Stimulated activated CD8-positive, alpha-beta memory T cell treated with anti-CD3 and anti-CD28 coated beads, Interleukin-12 subunit alpha, Interleukin-12 subunit beta, amount 100 ng/mL, for 4 hours (primary cell): ENCODE results near the gene GNGT1.

ENCODE experiments used
- DNase-seq: peaks from one replicate; pipeline ENCODE4 v3.0.0-alpha.2; 2020; ENCODE audit warnings: low read depth

GNGT1 gene

DNA sequence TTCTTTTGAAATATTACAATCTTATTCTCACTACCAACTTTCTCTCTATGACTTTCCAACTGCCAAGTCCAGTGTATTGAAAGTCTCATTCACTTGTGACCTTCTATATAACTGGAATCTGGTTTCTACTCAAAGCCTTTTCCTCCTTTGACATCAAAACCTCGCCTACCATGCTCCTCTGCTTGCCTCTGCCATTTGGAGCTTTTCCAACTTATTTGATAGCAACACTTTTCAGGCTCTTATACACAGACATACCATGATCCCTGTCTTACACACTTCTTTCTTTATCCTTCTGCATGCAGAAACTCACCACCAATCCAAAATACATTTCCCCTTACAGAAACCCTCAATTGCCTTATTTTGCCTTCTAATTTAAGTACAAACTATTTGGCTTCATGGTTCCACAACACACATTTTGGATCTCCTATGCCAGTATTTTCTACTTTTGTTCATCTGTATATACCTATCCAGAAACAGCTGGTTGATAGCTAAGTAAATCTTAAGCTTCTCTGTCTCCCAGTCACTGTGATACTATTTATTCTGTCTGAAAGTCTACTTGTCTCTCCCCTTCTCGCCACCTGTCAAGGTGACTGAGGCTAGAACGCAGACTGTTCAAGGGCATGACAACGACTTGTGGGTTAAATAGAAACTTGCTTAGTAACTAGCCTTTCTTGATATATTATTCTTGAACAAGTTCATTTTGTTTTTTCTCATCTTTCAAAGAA, 37.6 kb downstream of the GNGT1 start:
- DNase-seq = no peak

- DNase-seq = no peak
Observed at GRCh38 chr7:93944673-93945072, 38.3 kb downstream of the GNGT1 start.

DNA sequence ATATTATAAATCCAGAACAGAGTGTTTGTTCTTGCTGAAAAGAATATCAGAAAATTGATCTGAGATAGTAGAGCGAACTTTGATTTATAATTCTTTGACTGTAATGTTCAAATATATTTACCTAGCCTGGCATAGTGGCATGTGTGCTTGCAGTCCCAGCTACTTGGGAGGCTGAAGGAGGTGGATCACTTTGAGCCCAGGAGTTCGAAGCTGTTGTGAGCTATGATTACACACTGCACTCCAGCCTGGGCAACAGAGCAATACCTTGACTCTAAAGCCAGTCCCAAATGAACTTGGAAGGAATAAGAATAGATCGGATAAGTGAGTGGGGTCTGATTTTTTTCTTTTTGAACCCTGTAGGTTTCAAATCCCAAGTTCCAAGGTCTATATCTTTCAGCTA, 38.7 kb downstream of the GNGT1 start:
- DNase-seq = no peak

GRCh38 chr7:93945756-93946535, 39.6 kb downstream of the GNGT1 start:
- no peak for DNase-seq

GRCh38 chr7:93948106-93948505, 41.7 kb downstream of the GNGT1 start:
- DNase-seq = no peak

- DNase-seq = no peak
Observed at GRCh38 chr7:93948873-93949272, 42.5 kb downstream of the GNGT1 start.

DNA sequence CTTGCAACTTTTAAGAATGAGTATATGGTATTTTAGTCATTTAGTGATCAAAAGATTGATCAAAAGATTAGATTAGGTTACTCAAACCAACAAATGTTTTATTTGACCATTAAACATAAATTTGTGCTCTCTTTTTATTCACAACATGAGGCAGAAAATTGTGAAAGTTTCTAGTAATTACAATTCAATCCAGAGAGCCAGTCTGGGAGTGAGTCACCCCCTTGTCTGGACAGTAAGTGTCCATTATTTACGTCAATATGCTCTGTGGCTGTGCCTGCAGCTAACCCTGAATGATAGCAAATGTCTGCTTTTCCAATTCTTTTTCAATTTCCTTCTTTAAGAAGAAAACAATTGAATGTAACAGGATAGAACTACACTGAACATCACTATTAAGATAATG, 43.1 kb downstream of the GNGT1 start:
- DNase-seq = no peak

- DNase-seq = no peak
Observed at GRCh38 chr7:93955304-93955703, 48.9 kb downstream of the GNGT1 start.

DNA sequence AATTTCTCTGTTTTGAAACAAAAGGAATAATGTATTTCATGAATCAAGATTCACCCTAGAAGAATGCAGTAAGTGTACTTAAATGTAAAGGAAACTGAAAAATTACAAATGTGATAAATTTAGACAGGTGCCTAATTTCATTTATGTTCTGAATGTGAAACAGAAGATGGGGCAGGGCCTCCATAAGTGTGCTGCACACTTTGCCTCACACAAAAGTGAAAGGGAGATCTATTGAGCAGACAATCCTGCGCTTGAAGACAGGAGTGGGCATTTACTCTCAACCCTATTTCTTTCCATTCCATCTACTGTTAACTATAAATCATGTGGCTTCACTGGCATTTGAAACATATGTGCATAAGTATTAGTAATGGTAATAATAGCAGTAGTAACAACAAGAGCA, 51.4 kb downstream of the GNGT1 start:
- no peak for DNase-seq

- no peak for DNase-seq
Observed at GRCh38 chr7:93958216-93958615, 51.8 kb downstream of the GNGT1 start.

DNA sequence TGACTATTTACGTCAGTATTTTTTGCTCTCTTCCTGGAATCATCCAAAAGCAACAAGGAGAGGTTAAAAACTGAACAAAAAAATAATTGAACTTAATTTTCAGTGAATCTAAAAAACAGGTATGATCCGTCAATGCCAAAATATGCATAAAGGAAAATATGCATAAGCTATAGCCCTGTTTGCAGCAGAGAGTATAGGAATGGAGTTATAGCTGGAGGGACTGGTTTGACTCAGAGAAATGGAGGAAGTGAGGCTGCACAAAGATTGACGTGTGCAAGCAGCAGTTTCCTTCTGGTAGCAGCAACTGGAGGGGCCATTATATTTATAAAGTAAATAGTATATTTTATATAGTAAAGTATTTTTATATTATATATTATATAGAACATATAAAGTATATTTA, 52.3 kb downstream of the GNGT1 start:
- DNase-seq = no peak
